T-cell (primary cell): Measurements from ENCODE around the gene TNPO3. TPM values are rescaled to one million over a fixed set of nuclear protein-coding genes. Genes with fewer than 3 reads are reported as not detected.

Source experiments
- ATAC-seq, 4 experiments: fragments of 200-7000 bp in 3 of 4; fragments of 150-1000 bp in 1 of 4; cut with Tn5 transposase; replicated peaks in 1 of 4; 1 replicate in 3 of 4; 2 replicates in 1 of 4; pipeline ENCODE4 v1.10.0; 2021; ENCODE audit warnings: moderate library complexity in 3 of 4, mild to moderate bottlenecking in 2 of 4, moderate number of reproducible peaks in 1 of 4
- CTCF ChIA-PET, 2 donors: fragments of 300-600 bp; sonication (Branson Sonifier 250); formaldehyde crosslinking; loops; one replicate each; lab custom pipeline; 2022; ENCODE audit warnings: antibody characterized with exemption in 2 of 2; lab: Charles Lee
- POLR2A ChIA-PET, 2 donors: fragments of 300-600 bp; sonication (Branson Sonifier 250); formaldehyde crosslinking; loops; one replicate each; lab custom pipeline; 2022; ENCODE audit warnings: antibody characterized with exemption in 2 of 2; lab: Charles Lee
- DNase-seq, 35 experiments: peaks; one replicate each; pipeline versions ENCODE4 v3.0.0 to v3.0.0-alpha.2; 2013 to 2023
- H3K27ac ChIP-seq: one replicate; pipeline ENCODE4 v1.5.1; 2013; ENCODE audit warnings: low read length
- H3K27me3 ChIP-seq, 2 experiments: replicated peaks in 1 of 2; 1 replicate in 1 of 2; 2 replicates in 1 of 2; pipeline versions ENCODE4 v1.6.1 to v1.7.0; 2013; ENCODE audit warnings: low read length in 1 of 2, mixed read lengths in 1 of 2; ENCODE audit not compliant: control insufficient read depth in 2 of 2, insufficient read depth in 2 of 2; ENCODE audit errors: extremely low read depth in 1 of 2
- H3K36me3 ChIP-seq, 2 donors: 1 replicate in 1 of 2; 2 replicates in 1 of 2; pipeline versions ENCODE4 v1.6.1 to v1.7.0; 2013; ENCODE audit warnings: low read length in 1 of 2; ENCODE audit not compliant: control insufficient read depth in 2 of 2, insufficient read depth in 1 of 2; ENCODE audit errors: extremely low read depth in 1 of 2
- H3K4me1 ChIP-seq, 2 experiments: 1 replicate in 1 of 2; 2 replicates in 1 of 2; pipeline versions ENCODE4 v1.6.1 to v1.7.0; 2013; ENCODE audit warnings: low read length in 2 of 2, mixed read lengths in 1 of 2; ENCODE audit not compliant: insufficient read depth in 2 of 2, control insufficient read depth in 1 of 2; ENCODE audit errors: extremely low read depth in 1 of 2
- H3K4me3 ChIP-seq, 2 donors: 1 replicate in 1 of 2; 2 replicates in 1 of 2; pipeline versions ENCODE4 v1.5.1 to v1.7.0; 2013; ENCODE audit warnings: mild to moderate bottlenecking in 2 of 2, low read length in 1 of 2, moderate library complexity in 1 of 2; ENCODE audit not compliant: control insufficient read depth in 1 of 2; ENCODE audit errors: extremely low read depth in 1 of 2
- H3K9me3 ChIP-seq: 2 replicates; pipeline ENCODE4 v1.7.0; 2013
- H3K27ac Mint-ChIP-seq, 2 donors: one replicate each; pipeline ENCODE4 v1.8.0; 2020 to 2021; ENCODE audit warnings: mild to moderate bottlenecking in 2 of 2, mixed read lengths in 2 of 2
- H3K27me3 Mint-ChIP-seq, 2 donors: one replicate each; pipeline ENCODE4 v1.8.0; 2021 to 2022; ENCODE audit warnings: mixed read lengths in 2 of 2
- H3K36me3 Mint-ChIP-seq: one replicate; pipeline ENCODE4 v1.8.0; 2021; ENCODE audit warnings: mixed read lengths
- H3K4me1 Mint-ChIP-seq, 3 donors: one replicate each; pipeline ENCODE4 v1.8.0; 2020 to 2022; ENCODE audit warnings: mixed read lengths in 3 of 3, mild to moderate bottlenecking in 1 of 3
- H3K4me3 Mint-ChIP-seq, 3 donors: one replicate each; pipeline ENCODE4 v1.8.0; 2020 to 2022; ENCODE audit warnings: mild to moderate bottlenecking in 3 of 3, mixed read lengths in 3 of 3, moderate library complexity in 3 of 3
- H3K9me3 Mint-ChIP-seq, 3 donors: one replicate each; pipeline ENCODE4 v1.8.0; 2020 to 2022; ENCODE audit warnings: mixed read lengths in 3 of 3
- WGBS: methylation state at CpG from one replicate; pipeline ENCODE4 v1.1.5; 2013; ENCODE audit warnings: missing lambda C conversion rate; ENCODE audit not compliant: insufficient coverage; 5-methylcytosine and 5-hydroxymethylcytosine counted together
- total RNA-seq, 35 experiments: library from RNA in 6 of 35; stranded (reverse) in 6 of 35; fragments of 120-200 nt in 1 of 35; gene quantifications; one replicate each; pipeline versions ENCODE4 v1.2.1 to v1.2.4 and lab custom pipeline; 2013 to 2026

TNPO3 gene
- total RNA-seq, 5 donors from 2014 or later (not counting 1 experiment from before 2014, with no cell fraction given) = 26.5 to 39.9 (median 35.9) TPM

DNA sequence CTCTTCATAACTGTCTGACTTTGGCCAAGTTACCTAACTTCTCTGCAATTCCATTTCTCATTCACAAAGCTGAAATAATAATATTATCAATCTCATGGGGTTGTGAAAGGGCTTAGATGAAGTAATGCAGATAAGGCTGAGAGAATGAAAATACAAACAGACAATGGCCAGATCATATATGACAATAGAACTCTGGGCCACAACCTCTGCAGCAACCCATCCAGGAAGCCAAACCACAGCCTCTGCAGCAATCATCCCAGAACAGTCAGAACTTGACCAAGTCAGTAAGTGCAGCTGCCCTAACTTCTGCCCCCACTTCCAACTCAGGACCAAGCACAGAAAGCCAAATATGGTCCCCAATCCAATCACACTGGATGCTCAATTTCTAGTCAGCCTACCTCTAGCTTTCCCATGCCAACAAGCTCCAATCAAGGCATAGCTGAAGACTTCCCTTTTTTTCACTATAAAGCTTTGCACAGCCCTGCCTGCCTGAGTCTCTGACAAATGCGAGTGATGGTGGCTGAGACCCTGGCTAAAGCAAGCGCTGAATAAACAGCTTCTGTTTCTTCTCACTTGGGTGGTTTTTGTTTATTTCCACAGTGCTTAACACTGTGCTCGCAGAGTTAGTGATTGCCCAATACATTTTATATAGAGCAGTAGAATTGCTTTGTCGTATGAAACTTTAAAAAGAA lies 34.8 kb upstream of the TNPO3 start:
- H3K27ac Mint-ChIP-seq = no peak overlapping the region

DNA sequence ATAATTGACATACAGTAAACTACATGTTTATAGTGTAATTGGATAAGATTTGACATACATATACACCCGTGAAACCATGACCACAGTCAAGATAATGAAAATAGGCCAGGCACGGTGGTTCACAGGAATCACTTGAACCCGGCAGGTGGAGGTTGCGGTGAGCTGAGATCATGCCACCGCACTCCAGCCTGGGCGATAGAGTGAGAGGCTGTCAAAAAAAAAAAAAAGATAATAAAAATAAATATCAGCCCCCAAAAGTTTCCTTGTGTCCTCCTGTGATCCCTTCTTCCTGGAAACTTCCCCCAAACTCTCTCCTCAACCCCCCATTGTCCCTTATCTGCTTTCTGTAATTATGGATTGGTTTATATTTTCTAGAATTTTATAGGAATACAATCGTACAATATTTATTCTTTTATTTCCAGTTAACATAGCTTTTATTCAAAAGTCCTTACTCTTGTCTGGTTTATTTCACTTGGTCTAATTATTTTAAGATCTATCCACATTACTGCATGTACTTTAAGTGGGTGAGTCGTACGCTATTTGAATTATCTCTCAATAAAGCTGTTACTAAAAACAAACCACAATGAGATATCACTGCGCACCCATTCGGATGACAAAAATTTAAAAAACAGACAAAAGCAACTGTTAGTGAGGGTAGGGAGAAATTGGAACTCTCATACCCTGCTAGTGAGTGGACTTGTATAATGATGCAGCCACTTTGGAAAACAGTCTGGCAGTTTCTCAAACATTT lies 30.1 kb upstream of the TNPO3 start:
- H3K9me3 ChIP-seq = no peaks in the 10 kb centered on the region
- peaks cover 0 to 2% of the 10 kb centered on the region in 2 experiments for H3K27me3 ChIP-seq
- no peak overlapping the region for H3K27ac ChIP-seq
- Mint-ChIP-seq H3K9me3 (no peaks in the 10 kb centered on the region), H3K4me1 (no peaks in the 10 kb centered on the region), H3K36me3 (no peaks in the 10 kb centered on the region), H3K4me3 (no peak overlapping the region), H3K27me3 (no peaks in the 10 kb centered on the region), H3K27ac (no peak overlapping the region)
- H3K4me3 ChIP-seq = no peak overlapping the region
- DNase-seq = no peak
- H3K36me3 ChIP-seq = no peaks in the 10 kb centered on the region
- ATAC-seq = no peak
- ChIA-PET POLR2A (no interaction called here), CTCF (interaction anchor here in 1 of 2 donors (0.5 to 0.6 kb wide), 2 partner anchors 32 to 276 kb away, joined by 3 to 12 read pairs; no protein-coding TSS in a partner anchor)
- no peaks in the 10 kb centered on the region for H3K4me1 ChIP-seq
- WGBS = no CpG with 5 or more reads among the region's 11 CpGs

More for the DNA sequence above, 34.8 kb upstream of the TNPO3 start:
- peaks cover 0 to 2% of the 10 kb centered on the region in 2 donors for H3K27me3 Mint-ChIP-seq
- H3K27me3 ChIP-seq = no peaks in the 10 kb centered on the region
- no peaks in the 10 kb centered on the region for H3K36me3 Mint-ChIP-seq
- CTCF ChIA-PET = interaction anchor here (0.6 to 0.8 kb wide), 4 partner anchors 25 to 354 kb away, joined by 3 to 4 read pairs (median 4); no protein-coding TSS in a partner anchor
- H3K4me1 Mint-ChIP-seq = peaks cover 6% of the 10 kb centered on the region in 3 donors
- H3K9me3 ChIP-seq = no peaks in the 10 kb centered on the region
- H3K9me3 Mint-ChIP-seq = no peaks in the 10 kb centered on the region
- peaks cover 1 to 3% of the 10 kb centered on the region in 2 experiments for H3K4me1 ChIP-seq
- no peak for DNase-seq
- no peak overlapping the region for H3K4me3 ChIP-seq
- POLR2A ChIA-PET = no interaction called here
- no peaks in the 10 kb centered on the region for H3K36me3 ChIP-seq
- no peak for ATAC-seq
- H3K27ac ChIP-seq = no peak overlapping the region
- H3K4me3 Mint-ChIP-seq = no peak overlapping the region
- no CpG with 5 or more reads among the region's 4 CpGs for WGBS

DNA sequence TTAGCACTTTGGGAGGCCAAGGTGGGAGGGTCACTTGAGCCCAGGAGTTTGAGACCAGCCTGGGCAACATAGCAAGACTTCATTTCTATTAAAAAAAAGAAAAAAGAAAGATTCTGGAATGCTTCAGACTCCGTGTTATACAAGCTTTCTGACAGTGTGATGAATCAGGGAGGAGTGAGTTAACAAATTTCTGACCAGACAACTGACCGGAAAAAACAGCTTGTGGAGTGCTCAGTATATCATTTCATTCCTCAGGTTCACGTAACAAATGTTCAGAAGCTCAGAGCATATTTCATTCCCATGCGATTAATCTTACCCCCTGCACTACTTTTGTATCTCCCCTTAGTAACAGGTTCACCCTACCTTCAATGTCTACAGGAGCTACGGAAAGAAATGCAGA lies 28.6 kb upstream of the TNPO3 start:
- Mint-ChIP-seq H3K27me3 (peaks cover 4% of the 10 kb centered on the region in 2 donors), H3K4me1 (no peaks in the 10 kb centered on the region), H3K27ac (no peak overlapping the region), H3K9me3 (no peaks in the 10 kb centered on the region), H3K36me3 (no peaks in the 10 kb centered on the region), H3K4me3 (no peak overlapping the region)
- ChIA-PET CTCF (interaction anchor here in 1 of 2 donors (0.6 kb wide), 1 partner anchor 189 kb away, joined by 4 read pairs; no protein-coding TSS in a partner anchor), POLR2A (no interaction called here)
- no peak overlapping the region for H3K27ac ChIP-seq
- H3K27me3 ChIP-seq = peaks cover 0 to 4% of the 10 kb centered on the region in 2 experiments
- H3K4me3 ChIP-seq = no peak overlapping the region
- no peaks in the 10 kb centered on the region for H3K9me3 ChIP-seq
- ATAC-seq (no peak), DNase-seq (no peak)
- 88% methylated on average over 4 of the region's 5 CpGs for WGBS
- H3K36me3 ChIP-seq = no peaks in the 10 kb centered on the region
- H3K4me1 ChIP-seq = no peaks in the 10 kb centered on the region

DNA sequence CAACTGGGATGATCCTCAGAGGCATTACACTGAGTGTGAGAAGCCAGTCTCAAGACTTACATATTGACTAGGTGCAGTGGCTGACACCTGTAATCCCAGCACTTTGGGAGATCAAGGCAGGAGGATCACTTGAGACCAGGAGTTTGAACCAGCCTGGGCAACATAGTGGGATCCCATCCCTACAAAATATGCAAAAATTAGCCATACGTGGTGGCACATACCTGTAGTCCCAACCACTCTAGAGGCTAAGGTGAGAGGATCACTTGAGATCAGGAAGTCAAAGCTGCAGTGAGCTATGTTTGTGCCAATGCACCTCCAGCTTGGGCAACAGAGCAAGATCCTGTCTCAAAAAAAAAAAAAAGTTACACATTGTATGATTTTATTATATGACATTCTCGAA lies 23.5 kb upstream of the TNPO3 start:
- no peaks in the 10 kb centered on the region for H3K4me1 Mint-ChIP-seq
- CTCF ChIA-PET = no interaction called here
- H3K36me3 Mint-ChIP-seq = no peaks in the 10 kb centered on the region

DNA sequence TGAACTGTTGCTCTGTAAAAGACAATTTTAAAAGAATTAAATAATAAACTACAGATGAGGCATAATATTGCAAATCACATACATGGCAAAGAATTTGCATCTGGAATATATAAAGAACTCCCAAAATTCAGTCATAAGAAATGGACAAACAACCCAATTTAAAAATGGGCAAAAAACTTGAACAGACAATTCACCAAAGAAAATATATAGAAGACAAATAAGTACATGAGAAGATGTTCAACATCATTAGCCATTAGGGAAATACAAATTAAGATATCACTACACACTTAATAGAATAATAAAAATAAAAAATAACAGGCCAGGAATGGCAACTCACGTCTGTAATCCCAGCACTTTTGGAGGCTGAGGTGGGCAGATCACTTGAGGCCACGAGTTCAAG lies 22.0 kb upstream of the TNPO3 start:
- POLR2A ChIA-PET = no interaction called here
- WGBS = 61% methylated on average over 2 of the region's 2 CpGs
- peaks cover 9 to 13% of the 10 kb centered on the region in 2 donors for H3K27me3 Mint-ChIP-seq

More for the DNA sequence above, 23.5 kb upstream of the TNPO3 start:
- no CpG with 5 or more reads among the region's 2 CpGs for WGBS
- DNase-seq (no peak), ATAC-seq (no peak)
- POLR2A ChIA-PET = no interaction called here
- Mint-ChIP-seq H3K4me3 (no peak overlapping the region), H3K27ac (no peak overlapping the region), H3K27me3 (peaks cover 9 to 13% of the 10 kb centered on the region in 2 donors), H3K9me3 (no peaks in the 10 kb centered on the region)
- Histone ChIP-seq H3K27me3 (peaks cover 0 to 9% of the 10 kb centered on the region in 2 experiments), H3K4me3 (no peak overlapping the region), H3K36me3 (no peaks in the 10 kb centered on the region), H3K4me1 (no peaks in the 10 kb centered on the region), H3K9me3 (no peaks in the 10 kb centered on the region), H3K27ac (no peak overlapping the region)

DNA sequence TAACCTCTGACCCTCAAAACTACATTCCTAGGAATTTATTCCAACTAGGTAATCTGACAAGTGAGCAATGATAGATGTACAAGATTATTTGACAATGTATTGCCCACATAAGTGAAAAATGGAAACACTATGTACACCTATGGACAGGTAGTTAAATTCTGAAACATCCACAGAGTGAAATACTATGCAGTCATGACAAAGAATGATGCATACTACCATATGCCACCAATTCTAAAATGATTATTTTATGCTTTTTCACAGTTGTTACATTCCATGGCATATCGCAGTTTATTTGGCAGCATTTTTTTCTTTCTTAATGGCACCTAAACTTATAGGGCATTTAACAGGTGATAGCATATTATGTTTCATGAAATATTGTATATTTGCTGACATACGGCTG lies 20.1 kb upstream of the TNPO3 start:
- POLR2A ChIA-PET = no interaction called here
- no CpG with 5 or more reads among the region's 2 CpGs for WGBS

More for the DNA sequence above, 22.0 kb upstream of the TNPO3 start:
- no peak overlapping the region for H3K4me3 ChIP-seq
- no peaks in the 10 kb centered on the region for H3K9me3 ChIP-seq
- CTCF ChIA-PET = no interaction called here
- no peaks in the 10 kb centered on the region for H3K36me3 Mint-ChIP-seq
- H3K4me1 ChIP-seq = no peaks in the 10 kb centered on the region
- H3K4me1 Mint-ChIP-seq = no peaks in the 10 kb centered on the region
- H3K9me3 Mint-ChIP-seq = no peaks in the 10 kb centered on the region
- no peak overlapping the region for H3K4me3 Mint-ChIP-seq
- no peaks in the 10 kb centered on the region for H3K36me3 ChIP-seq
- ATAC-seq (no peak), DNase-seq (no peak)
- H3K27me3 ChIP-seq = peaks cover 0 to 11% of the 10 kb centered on the region in 2 experiments
- H3K27ac ChIP-seq = no peak overlapping the region
- H3K27ac Mint-ChIP-seq = no peak overlapping the region

More for the DNA sequence above, 20.1 kb upstream of the TNPO3 start:
- H3K4me1 Mint-ChIP-seq = no peaks in the 10 kb centered on the region
- no peaks in the 10 kb centered on the region for H3K9me3 ChIP-seq
- H3K27ac ChIP-seq = no peak overlapping the region
- no peaks in the 10 kb centered on the region for H3K9me3 Mint-ChIP-seq
- CTCF ChIA-PET = no interaction called here
- H3K36me3 Mint-ChIP-seq = no peaks in the 10 kb centered on the region
- DNase-seq (no peak), ATAC-seq (no peak)
- H3K4me1 ChIP-seq = no peaks in the 10 kb centered on the region
- H3K4me3 Mint-ChIP-seq = no peak overlapping the region
- no peaks in the 10 kb centered on the region for H3K36me3 ChIP-seq
- H3K27me3 ChIP-seq = peaks cover 0 to 22% of the 10 kb centered on the region in 2 experiments
- no peak overlapping the region for H3K27ac Mint-ChIP-seq
- H3K27me3 Mint-ChIP-seq = peaks cover 9 to 17% of the 10 kb centered on the region in 2 donors
- no peak overlapping the region for H3K4me3 ChIP-seq
